Stimulated activated CD4-positive, alpha-beta T cell treated with anti-CD3 and anti-CD28 coated beads, Interleukin-2, amount 100 ng/mL, for 24 hours (primary cell): Measurements from ENCODE around the gene HNRNPF.
"Not testable (repeated sequence)": the region's sequence is repeated elsewhere in the genome, so short reads cannot be mapped to it uniquely, and the experiment has no call there.

Source experiments
- DNase-seq, 2 donors: peaks; one replicate each; pipeline ENCODE4 v3.0.0-alpha.2; 2020

The HNRNPF gene

DNA sequence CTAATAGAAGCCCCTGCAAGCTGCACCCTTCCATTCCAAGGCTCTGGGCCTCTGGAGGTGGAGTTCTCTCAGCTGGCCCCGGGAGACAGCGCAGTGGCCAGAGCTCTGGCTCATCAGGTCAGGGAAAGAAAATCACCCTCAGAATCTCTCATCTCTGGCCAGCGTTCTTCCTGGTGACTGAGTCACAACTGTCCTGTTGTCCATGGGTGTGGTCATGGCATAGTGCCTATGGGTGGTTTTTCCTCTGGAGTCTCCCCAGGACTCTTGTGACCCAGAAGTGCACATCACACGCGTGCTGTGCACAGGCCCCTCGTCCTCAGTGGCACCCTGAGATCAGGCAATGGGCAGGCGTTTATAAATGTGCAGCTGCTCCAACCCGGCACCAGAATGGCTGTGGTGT lies 64.9 kb downstream of the HNRNPF start:
- no peak for DNase-seq

DNA sequence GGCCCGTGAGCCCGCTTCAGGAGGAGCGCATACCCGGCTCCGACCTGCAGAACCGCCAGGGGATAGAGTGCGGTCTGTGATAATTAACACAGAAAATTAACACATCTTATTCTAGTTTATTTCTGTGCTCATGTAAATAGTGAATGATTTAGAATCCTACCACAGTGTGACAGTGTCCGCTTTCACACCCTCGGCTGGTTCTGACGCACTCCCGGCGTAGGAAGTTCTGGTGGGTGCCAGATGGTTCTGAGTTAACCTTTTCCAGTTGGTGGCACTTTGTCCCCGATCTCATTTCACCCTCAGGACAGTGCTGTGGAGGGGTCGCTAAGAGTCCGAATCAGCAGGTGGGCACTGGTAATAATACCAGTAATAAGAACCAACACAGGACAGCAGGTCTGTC lies 65.9 kb downstream of the HNRNPF start:
- no peak for DNase-seq

DNA sequence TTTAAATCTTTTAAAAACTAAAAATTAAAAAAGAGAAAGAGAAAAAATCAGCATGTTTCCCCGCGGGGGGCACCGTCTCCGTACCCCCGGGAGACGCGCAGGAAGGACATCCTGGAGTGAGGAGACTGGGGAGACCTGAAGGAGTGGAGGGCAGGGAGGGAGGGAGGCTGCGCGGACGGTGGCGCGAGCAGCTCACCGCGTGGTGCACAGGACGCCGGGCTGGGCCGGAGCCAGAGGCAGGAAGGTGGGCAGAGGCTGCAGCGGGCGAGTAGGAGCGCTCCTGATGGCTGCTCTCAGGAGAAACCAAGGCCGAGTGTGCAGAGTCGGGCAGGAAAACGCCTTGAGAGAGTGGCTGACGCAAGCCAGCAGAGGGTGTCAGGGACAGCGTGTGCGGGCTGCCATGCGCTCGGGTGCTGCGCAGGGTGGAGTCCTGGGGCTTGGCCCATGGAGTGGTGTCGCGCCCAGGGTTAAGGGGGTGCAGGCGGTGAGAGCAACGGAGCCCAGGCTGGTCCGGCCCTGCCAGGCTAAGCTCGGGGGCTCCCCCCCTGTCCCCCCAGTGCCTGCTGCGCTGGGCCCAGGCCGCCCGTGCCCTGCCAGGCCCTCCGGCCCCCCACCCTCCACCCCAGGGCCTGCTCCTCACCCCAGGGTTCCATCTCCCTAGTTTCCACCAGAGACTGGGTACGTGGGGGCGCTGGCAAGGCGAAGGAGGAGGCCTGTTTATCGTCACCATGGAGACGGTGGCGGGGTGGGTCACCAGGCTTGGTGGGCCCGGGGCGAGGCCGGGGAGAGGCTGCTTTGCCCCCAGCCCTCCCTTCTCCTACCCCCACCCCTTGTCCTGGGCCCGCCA lies 66.5 kb downstream of the HNRNPF start:
- DNase-seq: no peak

DNA sequence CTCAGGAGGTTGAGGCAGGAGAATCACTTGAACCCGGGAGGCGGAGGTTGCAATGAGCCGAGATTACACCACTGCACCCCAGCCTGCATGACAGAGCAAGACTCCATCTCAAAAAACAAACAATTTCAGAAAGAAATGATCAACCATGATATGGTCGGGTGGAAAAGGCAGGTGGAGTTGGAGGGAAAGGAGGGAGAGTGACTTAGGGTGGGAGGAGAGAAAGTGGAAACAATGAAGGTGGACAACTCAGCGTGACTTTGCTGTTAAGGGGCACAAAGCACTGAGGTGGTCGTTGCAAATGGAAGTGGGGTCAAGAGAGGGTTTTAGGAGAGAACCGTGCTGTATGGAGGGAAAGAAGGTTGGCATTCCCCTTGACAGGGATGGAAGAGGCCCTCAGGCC lies 67.5 kb downstream of the HNRNPF start:
- no peak for DNase-seq

DNA sequence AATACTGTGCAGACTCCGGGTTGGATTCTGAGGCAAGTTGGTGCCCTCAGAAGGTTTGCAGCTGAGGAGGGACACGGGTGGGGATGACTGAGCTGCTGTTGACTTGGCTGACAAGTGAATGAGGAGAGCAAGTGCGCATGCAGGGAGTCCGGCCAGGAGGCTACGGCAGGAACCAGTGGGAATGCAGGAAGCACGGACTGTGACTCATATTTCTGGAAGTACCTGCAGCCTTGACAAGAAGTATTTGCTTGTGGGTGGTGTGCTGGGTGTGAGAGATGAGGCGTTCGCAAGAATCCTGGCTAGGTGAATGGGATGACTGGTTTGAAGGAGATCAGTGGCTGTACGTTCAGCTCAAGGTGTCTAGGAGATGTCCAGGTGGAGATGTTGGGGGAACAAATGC lies 68.4 kb downstream of the HNRNPF start:
- no peak for DNase-seq

DNA sequence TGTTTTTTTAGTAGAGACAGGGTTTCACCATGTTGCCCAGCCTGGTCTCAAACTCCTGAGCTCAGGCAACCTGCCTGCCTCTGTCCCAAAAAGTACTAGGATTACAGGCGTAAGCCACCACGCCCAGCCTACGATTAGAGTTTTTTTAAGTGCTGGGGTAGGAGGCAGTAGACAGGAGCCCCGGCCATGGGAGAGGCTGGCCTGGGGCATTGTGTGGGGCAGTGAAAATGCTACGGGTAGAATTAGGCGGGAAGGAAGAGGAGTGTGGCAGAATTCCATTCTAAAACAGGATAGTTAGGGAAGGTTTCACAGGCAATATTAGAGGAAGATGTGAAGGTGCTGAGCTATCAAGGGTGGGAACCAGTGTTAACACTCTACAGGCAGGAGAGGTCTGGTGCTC lies 68.9 kb downstream of the HNRNPF start:
- no peak for DNase-seq

DNA sequence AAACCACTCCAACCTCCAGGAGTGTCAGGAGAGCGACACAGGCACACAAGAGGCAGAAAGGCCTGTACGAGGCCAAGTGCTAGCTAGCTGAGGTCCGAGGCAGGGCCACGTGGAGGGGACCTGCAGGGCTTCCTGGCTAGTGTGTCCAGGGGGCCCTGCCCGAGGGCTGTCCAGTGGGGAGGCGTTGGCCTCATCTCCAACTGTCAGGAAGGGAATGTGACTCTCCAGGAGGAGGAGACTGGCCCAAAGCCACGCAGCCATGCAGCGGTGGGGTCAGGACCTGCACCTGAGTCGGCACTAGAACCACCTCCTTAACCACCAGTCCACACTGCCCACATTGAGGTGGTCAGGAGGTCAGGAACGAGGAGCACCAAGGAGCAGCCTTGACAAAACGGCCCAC lies 69.8 kb downstream of the HNRNPF start:
- DNase-seq: no peak

DNA sequence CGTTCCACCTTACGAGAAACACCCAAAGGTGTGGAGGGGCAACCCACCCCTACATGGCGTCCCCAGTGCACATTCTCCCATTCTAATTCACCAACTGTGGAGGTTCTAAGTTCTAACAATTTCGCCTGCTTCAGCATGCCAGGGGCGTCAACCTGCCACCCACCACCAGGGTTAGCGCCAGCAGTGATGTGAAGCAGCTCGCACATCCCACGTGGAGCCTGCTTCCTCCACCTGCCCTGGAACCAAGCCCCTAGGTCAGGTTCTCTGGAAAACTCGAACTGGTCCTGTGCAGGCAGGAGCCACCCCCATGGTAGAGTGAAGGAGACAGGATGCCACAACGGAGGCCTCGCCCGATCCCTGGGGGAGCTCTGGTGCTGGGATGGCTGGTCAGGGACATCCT lies 70.9 kb downstream of the HNRNPF start:
- no peak for DNase-seq

DNA sequence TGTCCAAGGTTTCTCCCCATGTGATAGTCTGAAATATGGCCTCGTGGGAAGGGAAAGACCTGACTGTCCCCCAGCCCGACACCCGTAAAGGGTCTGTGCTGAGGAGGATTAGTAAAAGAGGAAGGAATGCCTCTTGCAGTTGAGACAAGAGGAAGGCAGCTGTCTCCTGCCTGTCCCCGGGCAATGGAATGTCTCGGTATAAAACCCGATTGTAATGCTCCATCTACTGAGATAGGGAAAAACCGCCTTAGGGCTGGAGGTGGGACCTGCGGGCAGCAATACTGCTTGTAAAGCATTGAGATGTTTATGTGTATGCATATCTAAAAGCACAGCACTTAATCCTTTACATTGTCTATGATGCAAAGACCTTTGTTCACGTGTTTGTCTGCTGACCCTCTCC lies 71.5 kb downstream of the HNRNPF start:
- not testable (repeated sequence) for DNase-seq

DNA sequence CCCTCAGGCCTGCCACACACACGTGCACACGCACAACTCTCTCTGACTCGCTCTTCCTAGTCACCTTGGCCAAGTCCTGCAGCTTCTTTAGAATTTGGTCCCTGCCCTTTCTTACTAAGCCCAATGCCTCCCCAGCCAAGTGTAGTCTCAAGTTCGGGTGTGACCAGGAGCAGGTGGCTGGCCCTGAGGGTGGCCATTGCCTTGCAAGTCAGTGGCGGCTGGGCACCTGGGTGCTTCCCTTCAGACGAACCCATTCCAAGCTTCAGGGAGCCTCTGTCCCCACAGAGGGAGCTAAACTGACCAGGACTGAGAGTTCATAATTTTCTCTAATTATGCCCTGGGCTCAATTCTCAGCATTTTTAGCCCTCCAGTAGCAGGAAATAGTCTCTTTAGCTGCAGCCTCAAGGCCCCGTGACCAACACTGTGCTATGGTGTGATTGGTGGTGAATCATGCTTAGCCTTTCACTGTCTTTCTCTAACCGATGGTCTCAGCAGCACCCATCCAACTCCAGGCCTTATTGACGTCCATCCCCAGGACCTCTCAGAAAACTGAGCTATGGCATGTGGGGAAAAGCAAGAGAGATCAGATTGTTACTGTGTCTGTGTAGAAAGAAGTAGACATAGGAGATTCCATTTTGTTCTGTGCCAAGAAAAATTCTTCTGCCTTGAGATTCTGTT lies 72.2 kb downstream of the HNRNPF start:
- no peak for DNase-seq

DNA sequence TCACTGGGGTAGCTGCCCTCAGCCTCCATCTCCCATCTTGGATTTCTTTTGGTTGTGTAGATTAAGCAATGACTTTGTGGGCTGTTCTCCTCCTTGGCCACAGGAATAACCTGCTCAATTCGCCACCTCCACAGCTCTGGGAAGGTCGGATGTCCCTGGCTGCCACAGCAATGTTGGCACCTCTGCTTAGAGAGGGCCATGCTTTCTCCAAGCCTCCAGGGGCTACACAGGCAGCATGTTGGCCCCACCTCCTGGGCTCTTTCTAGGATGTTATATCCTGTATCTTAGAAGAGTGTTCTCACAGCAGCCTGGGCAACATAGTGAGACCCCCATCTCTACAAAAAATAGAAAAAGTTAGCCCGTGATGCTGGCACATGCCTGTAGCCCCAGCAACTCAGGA lies 72.9 kb downstream of the HNRNPF start:
- no peak for DNase-seq
